Measurements from ENCODE around the gene LBP. TPM values are rescaled to one million over a fixed set of nuclear protein-coding genes. Genes with fewer than 3 reads are reported as not detected.

LBP gene
- total and polyA plus RNA-seq, 10 of the 15 experiments (the other 5 are each of a cell fraction or from before 2014, with no cell fraction given), result 0.04 to 0.10 TPM; not detected in 8

DNA sequence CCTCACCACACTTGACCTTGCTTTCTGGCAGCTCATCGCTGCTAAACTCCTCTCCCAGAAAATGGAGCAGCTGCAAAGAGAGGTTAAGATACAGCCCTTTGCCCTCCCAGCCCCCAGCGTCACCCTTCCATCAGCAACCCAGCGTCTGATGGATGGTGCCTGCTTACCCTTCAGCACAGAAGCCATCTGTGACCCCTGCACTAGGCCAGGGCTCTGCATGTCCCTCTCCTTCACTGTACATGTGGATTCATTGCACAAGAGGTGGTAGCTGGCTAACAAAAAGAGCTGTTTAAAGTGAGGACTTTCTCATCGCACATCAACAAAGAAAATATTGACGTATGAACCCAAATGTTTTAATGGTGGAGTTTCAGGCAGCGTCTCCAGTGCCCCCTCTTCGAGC lies 12.3 kb downstream of the LBP start:
- POLR2A ChIA-PET, result no interaction called here
- no peak overlapping the region for H2AFZ ChIP-seq (ENCODE audit: control insufficient read depth, low read depth, low read length)
- no peak for DNase-seq (ENCODE audit: low read depth, low spot score)
- RAD21 ChIA-PET (ENCODE audit: unreplicated experiment), result no interaction called here
- no peak overlapping the region for H3K9ac ChIP-seq (ENCODE audit: control insufficient read depth, insufficient read depth, low read length)
- H3K27ac ChIP-seq (ENCODE audit: control insufficient read depth, insufficient read depth), result no peak overlapping the region
- no TSS peak for BruUV-seq (replicated peaks)
- H3K79me2 ChIP-seq (ENCODE audit: control insufficient read depth, insufficient read depth, low read length), result no peaks in the 10 kb centered on the region
- H3K4me2 ChIP-seq (ENCODE audit: control insufficient read depth, insufficient read depth), result no peak overlapping the region
- in situ Hi-C loops (cut with MboI) (no loop called here), intact Hi-C loops (cut with micrococcal nuclease; ENCODE audit: unreplicated experiment) (no loop called here)
- SMC1A ChIA-PET (ENCODE audit: uncharacterized antibody, unreplicated experiment), result no interaction called here
- TF ChIP-seq, protein P1, sequence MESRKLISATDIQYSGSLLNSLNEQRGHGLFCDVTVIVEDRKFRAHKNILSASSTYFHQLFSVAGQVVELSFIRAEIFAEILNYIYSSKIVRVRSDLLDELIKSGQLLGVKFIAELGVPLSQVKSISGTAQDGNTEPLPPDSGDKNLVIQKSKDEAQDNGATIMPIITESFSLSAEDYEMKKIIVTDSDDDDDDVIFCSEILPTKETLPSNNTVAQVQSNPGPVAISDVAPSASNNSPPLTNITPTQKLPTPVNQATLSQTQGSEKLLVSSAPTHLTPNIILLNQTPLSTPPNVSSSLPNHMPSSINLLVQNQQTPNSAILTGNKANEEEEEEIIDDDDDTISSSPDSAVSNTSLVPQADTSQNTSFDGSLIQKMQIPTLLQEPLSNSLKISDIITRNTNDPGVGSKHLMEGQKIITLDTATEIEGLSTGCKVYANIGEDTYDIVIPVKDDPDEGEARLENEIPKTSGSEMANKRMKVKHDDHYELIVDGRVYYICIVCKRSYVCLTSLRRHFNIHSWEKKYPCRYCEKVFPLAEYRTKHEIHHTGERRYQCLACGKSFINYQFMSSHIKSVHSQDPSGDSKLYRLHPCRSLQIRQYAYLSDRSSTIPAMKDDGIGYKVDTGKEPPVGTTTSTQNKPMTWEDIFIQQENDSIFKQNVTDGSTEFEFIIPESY (IDR thresholded peaks at IDR 0.05), result no peak
- TF ChIP-seq IKZF2 (IDR thresholded peaks at IDR 0.05), result no peak
- TF ChIP-seq SMARCA5 (IDR thresholded peaks at IDR 0.05), result no peak
- TF ChIP-seq SRF (IDR thresholded peaks at IDR 0.05; ENCODE audit: low read depth in 2 of 2, low read length in 2 of 2), result no peak
- no peak for TF ChIP-seq MTA3 (IDR thresholded peaks at IDR 0.05; ENCODE audit: borderline replicate concordance, low read length)
- TF ChIP-seq, protein P2, sequence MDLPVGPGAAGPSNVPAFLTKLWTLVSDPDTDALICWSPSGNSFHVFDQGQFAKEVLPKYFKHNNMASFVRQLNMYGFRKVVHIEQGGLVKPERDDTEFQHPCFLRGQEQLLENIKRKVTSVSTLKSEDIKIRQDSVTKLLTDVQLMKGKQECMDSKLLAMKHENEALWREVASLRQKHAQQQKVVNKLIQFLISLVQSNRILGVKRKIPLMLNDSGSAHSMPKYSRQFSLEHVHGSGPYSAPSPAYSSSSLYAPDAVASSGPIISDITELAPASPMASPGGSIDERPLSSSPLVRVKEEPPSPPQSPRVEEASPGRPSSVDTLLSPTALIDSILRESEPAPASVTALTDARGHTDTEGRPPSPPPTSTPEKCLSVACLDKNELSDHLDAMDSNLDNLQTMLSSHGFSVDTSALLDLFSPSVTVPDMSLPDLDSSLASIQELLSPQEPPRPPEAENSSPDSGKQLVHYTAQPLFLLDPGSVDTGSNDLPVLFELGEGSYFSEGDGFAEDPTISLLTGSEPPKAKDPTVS (IDR thresholded peaks at IDR 0.05; ENCODE audit: low read depth, low read length), result no peak
- no peak for TF ChIP-seq NBN (IDR thresholded peaks at IDR 0.05)
- TF ChIP-seq MXI1 (IDR thresholded peaks at IDR 0.05; ENCODE audit: low read depth, low read length), result no peak
- no peak for TF ChIP-seq ZNF622 (IDR thresholded peaks at IDR 0.05)
- no peak for TF ChIP-seq KLF5 (IDR thresholded peaks at IDR 0.05; ENCODE audit: partially characterized antibody)
- TF ChIP-seq, protein P3, sequence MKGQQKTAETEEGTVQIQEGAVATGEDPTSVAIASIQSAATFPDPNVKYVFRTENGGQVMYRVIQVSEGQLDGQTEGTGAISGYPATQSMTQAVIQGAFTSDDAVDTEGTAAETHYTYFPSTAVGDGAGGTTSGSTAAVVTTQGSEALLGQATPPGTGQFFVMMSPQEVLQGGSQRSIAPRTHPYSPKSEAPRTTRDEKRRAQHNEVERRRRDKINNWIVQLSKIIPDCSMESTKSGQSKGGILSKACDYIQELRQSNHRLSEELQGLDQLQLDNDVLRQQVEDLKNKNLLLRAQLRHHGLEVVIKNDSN (IDR thresholded peaks at IDR 0.05; ENCODE audit: borderline replicate concordance, extremely low read length, insufficient read depth, low read depth, low read length), result no peak
- TF ChIP-seq MYC (IDR thresholded peaks at IDR 0.05; ENCODE audit: insufficient read depth, insufficient read length, insufficient replicate concordance, low read length, severe bottlenecking), result no peak
- TF ChIP-seq, protein P4, sequence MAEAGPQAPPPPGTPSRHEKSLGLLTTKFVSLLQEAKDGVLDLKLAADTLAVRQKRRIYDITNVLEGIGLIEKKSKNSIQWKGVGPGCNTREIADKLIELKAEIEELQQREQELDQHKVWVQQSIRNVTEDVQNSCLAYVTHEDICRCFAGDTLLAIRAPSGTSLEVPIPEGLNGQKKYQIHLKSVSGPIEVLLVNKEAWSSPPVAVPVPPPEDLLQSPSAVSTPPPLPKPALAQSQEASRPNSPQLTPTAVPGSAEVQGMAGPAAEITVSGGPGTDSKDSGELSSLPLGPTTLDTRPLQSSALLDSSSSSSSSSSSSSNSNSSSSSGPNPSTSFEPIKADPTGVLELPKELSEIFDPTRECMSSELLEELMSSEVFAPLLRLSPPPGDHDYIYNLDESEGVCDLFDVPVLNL (IDR thresholded peaks at IDR 0.05; ENCODE audit: low read depth, low read length), result no peak
- TF ChIP-seq, protein P5, sequence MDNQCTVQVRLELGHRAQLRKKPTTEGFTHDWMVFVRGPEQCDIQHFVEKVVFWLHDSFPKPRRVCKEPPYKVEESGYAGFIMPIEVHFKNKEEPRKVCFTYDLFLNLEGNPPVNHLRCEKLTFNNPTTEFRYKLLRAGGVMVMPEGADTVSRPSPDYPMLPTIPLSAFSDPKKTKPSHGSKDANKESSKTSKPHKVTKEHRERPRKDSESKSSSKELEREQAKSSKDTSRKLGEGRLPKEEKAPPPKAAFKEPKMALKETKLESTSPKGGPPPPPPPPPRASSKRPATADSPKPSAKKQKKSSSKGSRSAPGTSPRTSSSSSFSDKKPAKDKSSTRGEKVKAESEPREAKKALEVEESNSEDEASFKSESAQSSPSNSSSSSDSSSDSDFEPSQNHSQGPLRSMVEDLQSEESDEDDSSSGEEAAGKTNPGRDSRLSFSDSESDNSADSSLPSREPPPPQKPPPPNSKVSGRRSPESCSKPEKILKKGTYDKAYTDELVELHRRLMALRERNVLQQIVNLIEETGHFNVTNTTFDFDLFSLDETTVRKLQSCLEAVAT (IDR thresholded peaks at IDR 0.05), result no peak
- H3K36me3 ChIP-seq (ENCODE audit: control insufficient read depth in 2 of 2, insufficient read depth in 2 of 2, low read length in 1 of 2), result no peaks in the 10 kb centered on the region
- FAIRE-seq, result no peak
- H3K27me3 ChIP-seq (replicated peaks in 1 of 2; ENCODE audit: control insufficient read depth in 2 of 2, insufficient read depth in 2 of 2, low read length in 1 of 2), result no peaks in the 10 kb centered on the region
- H3K4me1 ChIP-seq (ENCODE audit: control insufficient read depth, insufficient read depth, low read length), result no peaks in the 10 kb centered on the region
- no peak overlapping the region for H3K4me3 ChIP-seq
- CTCF ChIA-PET, result no interaction called here
- no peaks in the 10 kb centered on the region for H3K9me3 ChIP-seq (replicated peaks; ENCODE audit: control insufficient read depth, insufficient read depth, low read length)
- WGBS (ENCODE audit: insufficient coverage, insufficient replicate concordance, low lambda C conversion rate, missing lambda C conversion rate), result 48% methylated on average over 7 of the region's 7 CpGs
- no peak for ATAC-seq
- no peaks in the 10 kb centered on the region for H4K20me1 ChIP-seq (ENCODE audit: control insufficient read depth, insufficient read depth)

Measured in GM12878 (cell line).